SK-N-SH (cell line): ENCODE results near the gene ITPRID1. TPM values are rescaled to one million over a fixed set of nuclear protein-coding genes. Genes with fewer than 3 reads are reported as not detected.

Experiments used
- CTCF ChIA-PET: fragments of 300-600, 350-600 bp; formaldehyde crosslinking; extraction: SDS; loops from one replicate; lab custom pipeline; 2021; lab: Yijun Ruan, JAX
- POLR2A ChIA-PET: fragments of 350-600 bp; sonication (Branson Sonifier 250); formaldehyde crosslinking; extraction: SDS; loops from one replicate; lab custom pipeline; 2020; ENCODE audit warnings: antibody characterized with exemption, inconsistent platforms; lab: Yijun Ruan, JAX
- DNase-seq: peaks from one replicate; pipeline ENCODE4 v3.0.0; 2012
- H2AFZ ChIP-seq: fragments of 200-600 bp; sonication (generic); 2 replicates; pipeline ENCODE4 v1.8.1; 2016; ENCODE audit warnings: antibody characterized with exemption, mild to moderate bottlenecking, low read depth
- H3F3A ChIP-seq: fragments of 200-600 bp; sonication (generic); replicated peaks from 2 replicates; pipeline ENCODE3; 2016; ENCODE audit warnings: antibody characterized with exemption, mild to moderate bottlenecking; ENCODE audit not compliant: insufficient read depth
- H3K27ac ChIP-seq, 2 experiments: fragments of 200-500 bp in 1 of 2; fragments of 200-600 bp in 1 of 2; sonication (Bioruptor generic) in 1 of 2; sonication (generic), shearing (Covaris generic) in 1 of 2; 2 replicates each; pipeline versions ENCODE4 v1.5.1 to v1.6.1; 2014 to 2016; ENCODE audit warnings: low read depth in 2 of 2, inconsistent platforms in 1 of 2, low read length in 1 of 2, mild to moderate bottlenecking in 1 of 2, mixed read lengths in 1 of 2
- H3K27me3 ChIP-seq: fragments of 200-600 bp; sonication (generic), shearing (Covaris generic); 2 replicates; pipeline ENCODE4 v1.6.1; 2016; ENCODE audit warnings: mixed run types; ENCODE audit not compliant: insufficient read depth
- H3K36me3 ChIP-seq, 2 experiments: fragments of 200-500 bp in 1 of 2; fragments of 200-600 bp in 1 of 2; sonication (Bioruptor generic) in 1 of 2; sonication (generic) in 1 of 2; replicated peaks in 1 of 2; 2 replicates each; pipeline versions ENCODE3 to v1.5.1; 2014 to 2016; ENCODE audit warnings: low read length in 1 of 2, mild to moderate bottlenecking in 1 of 2; ENCODE audit not compliant: insufficient read depth in 2 of 2, control insufficient read depth in 1 of 2
- H3K4me1 ChIP-seq, 2 experiments: fragments of 200-500 bp in 1 of 2; fragments of 200-600 bp in 1 of 2; sonication (Bioruptor generic) in 1 of 2; sonication (generic), shearing (Covaris generic) in 1 of 2; 2 replicates each; pipeline versions ENCODE4 v1.5.1 to v1.6.1; 2014 to 2016; ENCODE audit warnings: low read depth in 1 of 2, low read length in 1 of 2, mixed run types in 1 of 2; ENCODE audit not compliant: insufficient read depth in 2 of 2, control insufficient read depth in 1 of 2
- H3K4me2 ChIP-seq: fragments of 200-600 bp; sonication (generic), shearing (Covaris generic); 2 replicates; pipeline ENCODE4 v1.6.1; 2017; ENCODE audit warnings: mixed run types
- H3K4me3 ChIP-seq, 2 experiments: fragments of 200-500 bp in 1 of 2; fragments of 200-600 bp in 1 of 2; sonication (Bioruptor generic) in 1 of 2; sonication (generic), shearing (Covaris generic) in 1 of 2; 2 replicates each; pipeline versions ENCODE4 v1.5.1 to v1.8.1; 2014 to 2016; ENCODE audit warnings: low read depth in 2 of 2, inconsistent platforms in 1 of 2, low read length in 1 of 2, mild to moderate bottlenecking in 1 of 2, mixed read lengths in 1 of 2, moderate library complexity in 1 of 2
- H3K79me2 ChIP-seq: fragments of 200-600 bp; sonication (generic); 2 replicates; pipeline ENCODE4 v1.8.1; 2017; ENCODE audit warnings: mild to moderate bottlenecking; ENCODE audit not compliant: insufficient read depth
- H3K9ac ChIP-seq: fragments of 200-600 bp; sonication (generic); 2 replicates; pipeline ENCODE4 v1.6.1; 2017; ENCODE audit warnings: mixed run types
- H3K9me2 ChIP-seq: fragments of 200-600 bp; sonication (generic); 2 replicates; pipeline ENCODE4 v1.6.1; 2017; ENCODE audit warnings: mixed run types
- H3K9me3 ChIP-seq: fragments of 200-600 bp; sonication (generic); 2 replicates; pipeline ENCODE4 v1.6.1; 2017; ENCODE audit warnings: mixed run types, mild to moderate bottlenecking, moderate library complexity
- H4K20me1 ChIP-seq: fragments of 200-600 bp; sonication (generic); 2 replicates; pipeline ENCODE4 v1.6.1; 2017; ENCODE audit warnings: mild to moderate bottlenecking, mixed run types; ENCODE audit not compliant: insufficient read depth
- CTCF ChIP-seq: fragments of 200-600 bp; sonication (generic); IDR thresholded peaks from 2 replicates; pipeline ENCODE4 v1.6.1; 2017; ENCODE audit warnings: antibody characterized with exemption, mild to moderate bottlenecking, moderate library complexity
- FOSL2 ChIP-seq: IDR thresholded peaks from 2 replicates; pipeline ENCODE4 v1.4.0; 2012; ENCODE audit warnings: low read depth, mild to moderate bottlenecking, moderate library complexity, borderline replicate concordance
- FOXM1 ChIP-seq: IDR thresholded peaks from 2 replicates; pipeline ENCODE4 v1.4.0; 2012; ENCODE audit warnings: low read depth, mild to moderate bottlenecking
- JUND ChIP-seq: IDR thresholded peaks from 2 replicates; pipeline ENCODE4 v1.4.0; 2012
- MAX ChIP-seq: IDR thresholded peaks from 2 replicates; pipeline ENCODE4 v1.4.0; 2012; ENCODE audit warnings: low read depth
- NRF1 ChIP-seq: IDR thresholded peaks from 2 replicates; pipeline ENCODE4 v1.6.1; 2012; ENCODE audit warnings: low read depth, mild to moderate bottlenecking, low read length
- RAD21 ChIP-seq: IDR thresholded peaks from 2 replicates; pipeline ENCODE4 v1.6.1; 2012; ENCODE audit warnings: mild to moderate bottlenecking, low read length
- REST ChIP-seq: IDR thresholded peaks from 2 replicates; pipeline ENCODE4 v1.6.1; 2012; ENCODE audit warnings: mild to moderate bottlenecking, low read depth, low read length, moderate library complexity
- RXRA ChIP-seq: IDR thresholded peaks from 2 replicates; pipeline ENCODE4 v1.4.0; 2012; ENCODE audit warnings: low read depth, mild to moderate bottlenecking, borderline replicate concordance
- TEAD4 ChIP-seq: IDR thresholded peaks from 2 replicates; pipeline ENCODE4 v1.4.0; 2012; ENCODE audit warnings: mild to moderate bottlenecking, borderline replicate concordance; ENCODE audit not compliant: insufficient read depth
- USF1 ChIP-seq: IDR thresholded peaks from 2 replicates; pipeline ENCODE4 v1.4.0; 2012; ENCODE audit warnings: low read depth, borderline replicate concordance
- USF2 ChIP-seq: fragments of 150-350 bp; IDR thresholded peaks from 2 replicates; pipeline ENCODE4 v1.6.1; 2017; ENCODE audit warnings: antibody characterized with exemption, low read length, low read depth, borderline replicate concordance
- YY1 ChIP-seq: IDR thresholded peaks from 2 replicates; pipeline ENCODE4 v1.4.0; 2012; ENCODE audit warnings: low read depth, mild to moderate bottlenecking
- WGBS: methylation state at CpG from one replicate; pipeline ENCODE4 v1.1.6; 2017; ENCODE audit warnings: low lambda C conversion rate; 5-methylcytosine and 5-hydroxymethylcytosine counted together
- polyA plus RNA-seq, 3 experiments: library from polyadenylated mRNA; depleted of rRNA; stranded (reverse); fragments of >200 nt; gene quantifications; 2 replicates each; pipeline ENCODE4 v1.2.3, GENCODE V29; 2012

Gene ITPRID1
- polyA plus RNA-seq, 1 of the 3 experiments (the other 2 are of a cell fraction) = not detected

- TF ChIP-seq CTCF = no peak
- no peak for TF ChIP-seq JUND
Measured at GRCh38 chr7:31569528-31569927, 55.6 kb downstream of the ITPRID1 start (continued).

GRCh38 chr7:31583526-31583925 lies 69.6 kb downstream of the ITPRID1 start:
- no peaks in the 10 kb centered on the region for H3K4me1 ChIP-seq
- H3K9me2 ChIP-seq = no peaks in the 10 kb centered on the region
- H3F3A ChIP-seq = no peaks in the 10 kb centered on the region
- TF ChIP-seq FOXM1 = no peak
- TF ChIP-seq RXRA = no peak
- no peak for TF ChIP-seq REST
- no peak for TF ChIP-seq MAX
- TF ChIP-seq USF2 = no peak
- TF ChIP-seq RAD21 = no peak
- no peak for TF ChIP-seq YY1
- H3K36me3 ChIP-seq = no peaks in the 10 kb centered on the region
- no peak overlapping the region for H3K9ac ChIP-seq
- no peak for DNase-seq
- no peaks in the 10 kb centered on the region for H3K79me2 ChIP-seq
- no peaks in the 10 kb centered on the region for H3K9me3 ChIP-seq
- H3K27me3 ChIP-seq = no peaks in the 10 kb centered on the region
- ChIA-PET POLR2A (no interaction called here), CTCF (interaction anchor here (0.9 kb wide), 1 partner anchor 627 kb away, joined by 3 read pairs; no protein-coding TSS in a partner anchor)
- no peak overlapping the region for H3K27ac ChIP-seq
- no peaks in the 10 kb centered on the region for H4K20me1 ChIP-seq
- WGBS = 4% methylated on average over 2 of the region's 2 CpGs
- no peak overlapping the region for H2AFZ ChIP-seq
- H3K4me3 ChIP-seq = no peak overlapping the region
- H3K4me2 ChIP-seq = no peak overlapping the region

- TF ChIP-seq TEAD4 (no peak), FOSL2 (no peak), USF1 (no peak), CTCF (no peak), NRF1 (no peak)
- CTCF ChIA-PET = no interaction called here
Measured at GRCh38 chr7:31583942-31584341, 70.1 kb downstream of the ITPRID1 start.

More at GRCh38 chr7:31583942-31584341, 70.1 kb downstream of the ITPRID1 start:
- DNase-seq = no peak
- H3K4me2 ChIP-seq = no peak overlapping the region
- no peaks in the 10 kb centered on the region for H3K4me1 ChIP-seq
- no peaks in the 10 kb centered on the region for H3F3A ChIP-seq
- H3K4me3 ChIP-seq = no peak overlapping the region
- H3K79me2 ChIP-seq = no peaks in the 10 kb centered on the region
- POLR2A ChIA-PET = no interaction called here
- no peaks in the 10 kb centered on the region for H3K9me3 ChIP-seq
- no peaks in the 10 kb centered on the region for H3K36me3 ChIP-seq
- H3K9ac ChIP-seq = no peak overlapping the region
- no peak overlapping the region for H3K27ac ChIP-seq
- no peaks in the 10 kb centered on the region for H3K27me3 ChIP-seq
- no peak overlapping the region for H2AFZ ChIP-seq
- no peaks in the 10 kb centered on the region for H3K9me2 ChIP-seq
- no peaks in the 10 kb centered on the region for H4K20me1 ChIP-seq
